H1 (cell line): Measurements from ENCODE around the gene MFAP4. TPM values are rescaled to one million over a fixed set of nuclear protein-coding genes. Genes with fewer than 3 reads are reported as not detected.
A peak's percentile ranks its signal among the peaks of the same experiment; 100 is the strongest.

ENCODE experiments used
- CTCF ChIA-PET: fragments of 300-600 bp; sonication (Branson Sonifier 250); formaldehyde crosslinking; loops from one replicate; lab custom pipeline; 2021; ENCODE audit not compliant: partially characterized antibody; lab: Charles Lee
- POLR2A ChIA-PET: fragments of 300-600 bp; sonication (Branson Sonifier 250); formaldehyde crosslinking; loops from one replicate; lab custom pipeline; 2021; ENCODE audit warnings: inconsistent platforms; ENCODE audit not compliant: partially characterized antibody; lab: Charles Lee
- DNase-seq, 2 experiments: peaks; one replicate each; pipeline versions ENCODE4 v3.0.0 to v3.0.0-alpha.2; 2010 to 2022; ENCODE audit warnings: low spot score in 2 of 2, low read depth in 1 of 2, mixed read lengths in 1 of 2
- FAIRE-seq: peaks from 2 replicates; lab custom pipeline; 2011; peaks lifted over from hg19 to GRCh38; lab: Jason Lieb, UNC
- H2AFZ ChIP-seq: 2 replicates; pipeline ENCODE4 v1.8.1; 2012; ENCODE audit warnings: low read length, inconsistent platforms
- H2AK5ac ChIP-seq: 2 replicates; pipeline ENCODE4 v1.6.1; 2013; ENCODE audit warnings: low read depth, low read length
- H2BK120ac ChIP-seq: replicated peaks from 2 replicates; pipeline ENCODE3; 2013; ENCODE audit warnings: low read depth, low read length, inconsistent platforms
- H2BK12ac ChIP-seq: 2 replicates; pipeline ENCODE4 v1.6.1; 2013; ENCODE audit warnings: low read depth, low read length
- H2BK15ac ChIP-seq: 2 replicates; pipeline ENCODE4 v1.6.1; 2013; ENCODE audit warnings: low read length
- H2BK20ac ChIP-seq: 2 replicates; pipeline ENCODE4 v1.6.1; 2013; ENCODE audit warnings: low read length
- H2BK5ac ChIP-seq: 2 replicates; pipeline ENCODE4 v1.6.1; 2013; ENCODE audit warnings: low read depth, low read length
- H3K14ac ChIP-seq: 2 replicates; pipeline ENCODE4 v1.6.1; 2013; ENCODE audit warnings: inconsistent platforms; ENCODE audit not compliant: insufficient read length
- H3K18ac ChIP-seq: 2 replicates; pipeline ENCODE4 v1.6.1; 2013; ENCODE audit warnings: low read length; ENCODE audit errors: extremely low read depth
- H3K23ac ChIP-seq: 2 replicates; pipeline ENCODE4 v1.6.1; 2013; ENCODE audit warnings: inconsistent platforms; ENCODE audit not compliant: insufficient read length
- H3K23me2 ChIP-seq: 2 replicates; pipeline ENCODE4 v1.6.1; 2013; ENCODE audit warnings: low read depth, low read length
- H3K27ac ChIP-seq: 2 replicates; pipeline ENCODE4 v1.6.1; 2011; ENCODE audit warnings: low read depth, low read length, inconsistent platforms
- H3K27me3 ChIP-seq, 4 experiments: replicated peaks in 1 of 4; 1 replicate in 1 of 4; 2 replicates in 3 of 4; pipeline versions ENCODE4 v1.6.1 to v1.8.1; 2011 to 2013; ENCODE audit warnings: low read length in 3 of 4, mild to moderate bottlenecking in 3 of 4, inconsistent platforms in 2 of 4, mixed read lengths in 2 of 4, moderate library complexity in 1 of 4; ENCODE audit not compliant: control insufficient read depth in 3 of 4, insufficient read depth in 3 of 4; ENCODE audit errors: extremely low read depth in 1 of 4
- H3K36me3 ChIP-seq, 4 experiments: 2 replicates each; pipeline versions ENCODE4 v1.6.1 to v1.8.1; 2011 to 2013; ENCODE audit warnings: mild to moderate bottlenecking in 4 of 4, low read length in 3 of 4, moderate library complexity in 2 of 4, control low read depth in 1 of 4, inconsistent platforms in 1 of 4; ENCODE audit not compliant: insufficient read depth in 4 of 4, control insufficient read depth in 2 of 4
- H3K4ac ChIP-seq: replicated peaks from 2 replicates; pipeline ENCODE3; 2013; ENCODE audit warnings: low read length, low read depth, mixed read lengths, inconsistent platforms; ENCODE audit not compliant: insufficient read length
- H3K4me1 ChIP-seq, 4 experiments: replicated peaks in 1 of 4; 1 replicate in 1 of 4; 2 replicates in 3 of 4; pipeline versions ENCODE4 v1.6.1 to v1.8.1; 2011 to 2013; ENCODE audit warnings: low read length in 3 of 4, inconsistent platforms in 2 of 4, mixed read lengths in 1 of 4; ENCODE audit not compliant: insufficient read depth in 4 of 4, control insufficient read depth in 3 of 4
- H3K4me2 ChIP-seq, 2 experiments: 2 replicates each; pipeline versions ENCODE4 v1.6.1 to v1.8.1; 2011 to 2013; ENCODE audit warnings: low read depth in 2 of 2, low read length in 2 of 2, control low read depth in 1 of 2, inconsistent platforms in 1 of 2, mild to moderate bottlenecking in 1 of 2; ENCODE audit not compliant: insufficient read depth in 1 of 2
- H3K4me3 ChIP-seq, 4 experiments: fragments of 200-600, 300-600 bp in 1 of 4; sonication (generic), shearing (Covaris generic), sonication (Bioruptor Twin) in 1 of 4; 2 replicates each; pipeline versions ENCODE4 v1.5.1 to v1.8.1; 2011 to 2016; ENCODE audit warnings: low read length in 4 of 4, low read depth in 3 of 4, control low read depth in 2 of 4, inconsistent platforms in 2 of 4, mild to moderate bottlenecking in 2 of 4, mixed read lengths in 1 of 4, moderate library complexity in 1 of 4; ENCODE audit not compliant: insufficient read depth in 2 of 4; ENCODE audit errors: extremely low read depth in 1 of 4
- H3K56ac ChIP-seq: replicated peaks from 2 replicates; pipeline ENCODE3; 2013; ENCODE audit warnings: low read depth, mild to moderate bottlenecking, mixed read lengths, low read length, inconsistent platforms; ENCODE audit not compliant: insufficient read length
- H3K79me1 ChIP-seq: 2 replicates; pipeline ENCODE4 v1.6.1; 2013; ENCODE audit warnings: low read depth, low read length, control low read depth
- H3K79me2 ChIP-seq, 2 experiments: 2 replicates each; pipeline versions ENCODE4 v1.6.1 to v1.8.1; 2012 to 2013; ENCODE audit warnings: low read length in 2 of 2, mild to moderate bottlenecking in 2 of 2, inconsistent platforms in 1 of 2; ENCODE audit not compliant: insufficient read depth in 2 of 2, control insufficient read depth in 1 of 2
- H3K9ac ChIP-seq, 4 experiments: replicated peaks in 1 of 4; 1 replicate in 1 of 4; 2 replicates in 3 of 4; pipeline versions ENCODE4 v1.6.1 to v1.8.1; 2011 to 2013; ENCODE audit warnings: low read depth in 3 of 4, low read length in 3 of 4, control low read depth in 2 of 4, mild to moderate bottlenecking in 2 of 4, moderate library complexity in 2 of 4, inconsistent platforms in 1 of 4; ENCODE audit errors: extremely low read depth in 1 of 4
- H3K9me3 ChIP-seq, 2 experiments: 2 replicates each; pipeline versions ENCODE4 v1.6.1 to v1.8.1; 2012 to 2013; ENCODE audit warnings: mild to moderate bottlenecking in 2 of 2, moderate library complexity in 2 of 2, control low read depth in 1 of 2, inconsistent platforms in 1 of 2, low read depth in 1 of 2, low read length in 1 of 2, mixed read lengths in 1 of 2; ENCODE audit not compliant: insufficient read depth in 2 of 2
- H4K20me1 ChIP-seq, 2 experiments: replicated peaks in 1 of 2; 2 replicates each; pipeline versions ENCODE3 to v1.8.1; 2011 to 2013; ENCODE audit warnings: inconsistent platforms in 2 of 2, low read length in 2 of 2, mild to moderate bottlenecking in 1 of 2; ENCODE audit not compliant: insufficient read depth in 2 of 2, control insufficient read depth in 1 of 2
- H4K5ac ChIP-seq: 2 replicates; pipeline ENCODE4 v1.6.1; 2013; ENCODE audit warnings: low read length, low read depth, mixed read lengths, inconsistent platforms; ENCODE audit not compliant: insufficient read length
- H4K8ac ChIP-seq: 2 replicates; pipeline ENCODE4 v1.8.0; 2013; ENCODE audit warnings: mild to moderate bottlenecking, moderate library complexity, low read length, inconsistent platforms; ENCODE audit not compliant: insufficient read depth; ENCODE audit errors: extremely low read depth
- H4K91ac ChIP-seq: replicated peaks from 2 replicates; pipeline ENCODE3; 2013; ENCODE audit warnings: low read length, mixed read lengths, inconsistent platforms; ENCODE audit not compliant: insufficient read length
- CBX8 ChIP-seq: fragments of 300-800, 300-1000 bp; sonication (generic); IDR thresholded peaks from 2 replicates; pipeline ENCODE4 v1.7.1; 2016; ENCODE audit warnings: low read depth, low read length, borderline replicate concordance
- GABPA ChIP-seq: IDR thresholded peaks from 2 replicates; pipeline ENCODE4 v1.6.1; 2011; ENCODE audit warnings: mild to moderate bottlenecking, low read length, moderate library complexity, borderline replicate concordance; ENCODE audit not compliant: insufficient read depth
- KDM1A ChIP-seq: fragments of 200-600, 300-600 bp; sonication (generic); IDR thresholded peaks from 2 replicates; pipeline ENCODE4 v1.7.1; 2016; ENCODE audit warnings: mild to moderate bottlenecking, low read length, borderline replicate concordance
- POLR2A ChIP-seq, 2 experiments: IDR thresholded peaks; 1 replicate in 1 of 2; 2 replicates in 1 of 2; pipeline ENCODE4 v1.6.1; 2011; ENCODE audit warnings: low read depth in 2 of 2, low read length in 2 of 2, mild to moderate bottlenecking in 2 of 2; ENCODE audit errors: control extremely low read depth in 1 of 2
- POU5F1 ChIP-seq: IDR thresholded peaks from 2 replicates; pipeline ENCODE4 v1.6.1; 2011; ENCODE audit warnings: low read depth, mild to moderate bottlenecking, low read length, moderate library complexity
- SRF ChIP-seq: IDR thresholded peaks from 2 replicates; pipeline ENCODE4 v1.6.1; 2011; ENCODE audit warnings: mild to moderate bottlenecking, low read depth, low read length, moderate library complexity
- TBP ChIP-seq: IDR thresholded peaks from 2 replicates; pipeline ENCODE4 v1.6.1; 2011; ENCODE audit warnings: low read depth, low read length, improper control_type of control experiment
- WGBS, 2 experiments: shearing (Covaris generic) in 1 of 2; methylation state at CpG; one replicate each; pipeline versions ENCODE4 v1.1.6 to v1.1.7; 2013 to 2015; ENCODE audit warnings: low lambda C conversion rate in 2 of 2, mixed read lengths in 2 of 2, inconsistent platforms in 1 of 2, low coverage in 1 of 2, missing lambda C conversion rate in 1 of 2; ENCODE audit not compliant: insufficient replicate concordance in 2 of 2, insufficient coverage in 1 of 2, insufficient read length in 1 of 2; ENCODE audit errors: extremely low coverage in 1 of 2, missing lambda C conversion rate in 1 of 2; 5-methylcytosine and 5-hydroxymethylcytosine counted together
- polyA plus RNA-seq, 7 experiments: library from polyadenylated mRNA; depleted of rRNA in 3 of 7; stranded (reverse) in 5 of 7; unstranded in 2 of 7; fragments of >200 nt in 5 of 7; fragments of 200-250 nt in 2 of 7; gene quantifications; 1 replicate in 5 of 7; 2 replicates in 1 of 7; 4 replicates in 1 of 7; pipeline versions ENCODE4 v1.2.1 to v1.2.3, GENCODE V29; 2011 to 2013; ENCODE audit warnings: missing spikeins in 2 of 7, mixed read lengths in 2 of 7
- total RNA-seq: library from RNA; stranded (reverse); fragmentation: NEBNext Ultra II Directional; extraction: Animal tissue kit (Norgen Biotek cat#: 25700); gene quantifications from 2 replicates; pipeline ENCODE4 v1.2.1, GENCODE V29; 2021

MFAP4 gene
- total and polyA plus RNA-seq, 2 of the 8 experiments (the other 6 are each of a cell fraction or from before 2014, with no cell fraction given) = 3.1 to 3.6 TPM

- DNase-seq (no peak), FAIRE-seq (no peak)
- H4K5ac ChIP-seq = no peak overlapping the region
- H3K27me3 ChIP-seq = 0 out of 7 replicates have a peak, but pooled peaks cover 0 to under 1% (median 0%) of the 10 kb centered on the region in 4 experiments
- no peaks in the 10 kb centered on the region for H3K9me3 ChIP-seq
- 91% methylated on average over 5 of the region's 5 CpGs; no CpG with 5 or more reads in 1 of the 2 experiments for WGBS, 2 experiments
- no peak for TF ChIP-seq POLR2A (IDR thresholded peaks at IDR 0.05; ENCODE audit: control extremely low read depth in 1 of 2, low read depth in 2 of 2, low read length in 2 of 2)
- 0 out of 2 replicates have a peak, but pooled peaks have one; percentile 40 for TF ChIP-seq KDM1A
- no peak for TF ChIP-seq GABPA
- no peak for TF ChIP-seq TBP
- TF ChIP-seq POU5F1 = no peak
- no peak for TF ChIP-seq SRF
- no peak for TF ChIP-seq CBX8
- H3K18ac ChIP-seq = no peak overlapping the region
- no peak overlapping the region for H3K4ac ChIP-seq
- H3K79me2 ChIP-seq = no peaks in the 10 kb centered on the region
- H2BK20ac ChIP-seq = 0 out of 2 replicates have a peak overlapping the region, but pooled peaks have one; percentile 13
- H3K9ac ChIP-seq = no peak overlapping the region; a peak in 1 of 7 replicates
- peaks cover 7% of the 10 kb centered on the region; the same call in 1 of the 2 replicates for H3K23me2 ChIP-seq
- H4K91ac ChIP-seq = peak overlapping the region; percentile 65
- H2BK12ac ChIP-seq = peak overlapping the region; percentile 77
- no peak overlapping the region for H3K23ac ChIP-seq
- H4K8ac ChIP-seq = no peak overlapping the region
- POLR2A ChIA-PET = no interaction called here
- H2BK120ac ChIP-seq = no peak overlapping the region
- H3K56ac ChIP-seq = no peak overlapping the region
- no peak overlapping the region for H3K14ac ChIP-seq
- no peak overlapping the region for H3K4me3 ChIP-seq
- peaks cover 0 to 2% (median 0%) of the 10 kb centered on the region in 4 experiments; a peak in 1 of 7 replicates for H3K4me1 ChIP-seq
- CTCF ChIA-PET = interaction anchor here (1.0 kb wide), 1 partner anchor 21 kb away, joined by 3 read pairs; no protein-coding TSS in a partner anchor
- no peak overlapping the region for H3K27ac ChIP-seq
- H2BK15ac ChIP-seq = no peak overlapping the region; the same call in 1 of the 2 replicates
- no peaks in the 10 kb centered on the region for H3K36me3 ChIP-seq
- no peak overlapping the region for H3K4me2 ChIP-seq
- no peaks in the 10 kb centered on the region for H3K79me1 ChIP-seq
- no peak overlapping the region for H2BK5ac ChIP-seq
- H2AK5ac ChIP-seq = peak overlapping the region; percentile 85; the same call in 1 of the 2 replicates
- H4K20me1 ChIP-seq = peaks cover 0 to 1% of the 10 kb centered on the region in 2 experiments
- H2AFZ ChIP-seq = no peak overlapping the region
Observed at GRCh38 chr17:19405114-19405513, 18.1 kb upstream of the MFAP4 start.
